ENCODE measurements around the gene TCTN2. TPM values are rescaled to one million over a fixed set of nuclear protein-coding genes. Genes with fewer than 3 reads are reported as not detected.

TCTN2 gene
- total and polyA plus RNA-seq, 2 of the 8 experiments (the other 6 are each of a cell fraction or from before 2014, with no cell fraction given) = 7.5 to 8.4 TPM

DNA sequence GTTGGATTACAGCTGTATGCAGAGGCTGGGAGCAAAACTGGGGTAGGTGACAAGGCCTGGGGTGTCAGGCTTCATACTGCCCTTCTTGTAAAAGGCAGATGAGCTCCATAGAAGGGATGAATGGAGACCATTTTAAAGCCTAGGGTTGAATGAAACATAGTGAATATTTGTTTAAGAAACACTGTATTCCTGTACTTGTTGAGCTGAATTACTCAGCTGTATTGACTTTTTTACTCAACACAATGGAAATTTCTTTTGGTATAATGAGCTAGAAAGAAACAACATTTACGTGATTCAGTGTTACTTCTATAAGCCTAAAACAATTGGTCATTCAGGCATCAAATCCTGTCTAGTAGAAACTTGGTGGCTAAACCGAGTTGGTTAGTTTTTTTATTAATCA, 55.3 kb downstream of the TCTN2 start:
- Histone ChIP-seq H3K4me1 (replicated peaks in 1 of 4; ENCODE audit: control insufficient read depth in 3 of 4, insufficient read depth in 4 of 4, low read length in 3 of 4) (no peaks in the 10 kb centered on the region), H2BK5ac (ENCODE audit: low read depth, low read length) (no peak overlapping the region), H3K4ac (replicated peaks; ENCODE audit: insufficient read length, low read depth, low read length) (no peak overlapping the region), H2BK120ac (replicated peaks; ENCODE audit: low read depth, low read length) (no peak overlapping the region), H3K36me3 (ENCODE audit: control insufficient read depth in 2 of 4, insufficient read depth in 4 of 4, low read length in 3 of 4) (peaks cover 21 to 75% (median 59%) of the 10 kb centered on the region in 4 experiments), H3K14ac (ENCODE audit: insufficient read length) (no peak overlapping the region), H3K79me1 (ENCODE audit: low read depth, low read length) (no peaks in the 10 kb centered on the region), H2AK5ac (ENCODE audit: low read depth, low read length) (no peak overlapping the region), H3K27me3 (replicated peaks in 1 of 4; ENCODE audit: control insufficient read depth in 3 of 4, extremely low read depth in 1 of 4, insufficient read depth in 3 of 4, low read length in 3 of 4) (no peaks in the 10 kb centered on the region), H3K4me2 (ENCODE audit: insufficient read depth in 1 of 2, low read depth in 2 of 2, low read length in 2 of 2) (no peak overlapping the region), H3K4me3 (ENCODE audit: extremely low read depth in 1 of 4, insufficient read depth in 2 of 4, low read depth in 3 of 4, low read length in 4 of 4) (no peak overlapping the region), H3K23me2 (ENCODE audit: low read depth, low read length) (no peaks in the 10 kb centered on the region), H3K23ac (ENCODE audit: insufficient read length) (no peak overlapping the region), H3K9me3 (ENCODE audit: insufficient read depth in 2 of 2, low read depth in 1 of 2, low read length in 1 of 2) (no peaks in the 10 kb centered on the region), H4K8ac (ENCODE audit: extremely low read depth, insufficient read depth, low read length) (no peak overlapping the region), H2BK20ac (ENCODE audit: low read length) (no peak overlapping the region), H2AFZ (ENCODE audit: low read length) (no peak overlapping the region), H2BK15ac (ENCODE audit: low read length) (no peak overlapping the region), H3K27ac (ENCODE audit: low read depth, low read length) (no peak overlapping the region), H3K18ac (ENCODE audit: extremely low read depth, low read length) (no peak overlapping the region), H3K79me2 (ENCODE audit: control insufficient read depth in 1 of 2, insufficient read depth in 2 of 2, low read length in 2 of 2) (no peaks in the 10 kb centered on the region), H3K9ac (replicated peaks in 1 of 4; ENCODE audit: extremely low read depth in 1 of 4, low read depth in 3 of 4, low read length in 3 of 4) (no peak overlapping the region), H2BK12ac (ENCODE audit: low read depth, low read length) (no peak overlapping the region), H4K20me1 (replicated peaks in 1 of 2; ENCODE audit: control insufficient read depth in 1 of 2, insufficient read depth in 2 of 2, low read length in 2 of 2) (peaks cover under 1 to 5% of the 10 kb centered on the region in 2 experiments), H4K5ac (ENCODE audit: insufficient read length, low read depth, low read length) (no peak overlapping the region), H3K56ac (replicated peaks; ENCODE audit: insufficient read length, low read depth, low read length) (no peak overlapping the region), H4K91ac (replicated peaks; ENCODE audit: insufficient read length, low read length) (no peak overlapping the region)
- POLR2A ChIA-PET (ENCODE audit: partially characterized antibody) = interaction anchor here (4.7 kb wide), 1 partner anchor 13 kb away, joined by 21 read pairs; the partner anchor contains the start of gene ATP6V0A2
- CTCF ChIA-PET (ENCODE audit: partially characterized antibody) = no interaction called here
- DNase-seq (ENCODE audit: low read depth in 1 of 2, low spot score in 2 of 2) (no peak), FAIRE-seq (no peak)
- 82% methylated on average over 2 of the region's 2 CpGs; no CpG with 5 or more reads in 1 of the 2 experiments for WGBS, 2 experiments (ENCODE audit: extremely low coverage in 1 of 2, insufficient coverage in 1 of 2, insufficient read length in 1 of 2, insufficient replicate concordance in 2 of 2, low coverage in 1 of 2, low lambda C conversion rate in 2 of 2, missing lambda C conversion rate in 1 of 2)
- TF ChIP-seq TAF1 (IDR thresholded peaks at IDR 0.05; ENCODE audit: low read depth, low read length) = no peak

All from H1 (cell line).